ENCODE data around the gene OPRM1.

OPRM1 gene

DNA sequence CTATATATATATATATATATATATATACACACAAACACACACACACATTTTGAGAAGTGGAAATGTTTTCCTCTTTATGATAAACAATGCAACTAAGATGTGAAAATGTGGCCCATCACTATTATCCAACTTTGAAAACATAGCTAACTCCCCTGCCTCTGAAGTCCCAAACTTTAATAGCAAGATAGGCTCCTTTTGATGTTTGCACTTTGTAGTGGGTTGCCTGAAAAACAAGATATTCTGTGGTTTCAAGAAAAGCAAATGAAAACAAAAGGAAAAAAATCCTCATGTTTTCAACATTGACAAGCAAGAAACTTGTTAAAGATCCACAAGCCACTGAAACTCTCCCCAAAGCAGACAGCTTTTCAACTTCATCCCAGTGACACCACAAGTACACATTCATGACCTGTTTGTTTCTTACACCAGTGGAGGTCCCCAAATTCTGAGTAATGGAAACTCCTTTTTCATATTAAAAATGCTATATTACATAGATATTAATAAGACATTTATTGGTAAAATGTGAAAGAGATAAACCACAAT, 227.6 kb downstream of the OPRM1 start:
- Histone ChIP-seq H3K27me3 (ENCODE audit: low read depth, low read length) (no peaks in the 10 kb centered on the region), H3K79me2 (ENCODE audit: low read length) (no peaks in the 10 kb centered on the region), H3K36me3 (replicated peaks; ENCODE audit: low read depth, low read length) (no peaks in the 10 kb centered on the region), H3K9ac (ENCODE audit: low read length) (no peak overlapping the region), H3K4me2 (ENCODE audit: low read length) (no peak overlapping the region), H3K9me3 (ENCODE audit: insufficient read depth, low read length) (no peaks in the 10 kb centered on the region), H3K4me1 (ENCODE audit: low read length) (no peaks in the 10 kb centered on the region), H4K20me1 (ENCODE audit: insufficient read depth, low read length) (no peaks in the 10 kb centered on the region), H2AFZ (ENCODE audit: low read depth, low read length) (no peak overlapping the region), H3K4me3 (ENCODE audit: low read length) (no peak overlapping the region), H3K27ac (ENCODE audit: low read length) (no peak overlapping the region)
- TF ChIP-seq EZH2phosphoT487 (IDR thresholded peaks at IDR 0.05; ENCODE audit: low read depth), result no peak
- TF ChIP-seq, protein P1, sequence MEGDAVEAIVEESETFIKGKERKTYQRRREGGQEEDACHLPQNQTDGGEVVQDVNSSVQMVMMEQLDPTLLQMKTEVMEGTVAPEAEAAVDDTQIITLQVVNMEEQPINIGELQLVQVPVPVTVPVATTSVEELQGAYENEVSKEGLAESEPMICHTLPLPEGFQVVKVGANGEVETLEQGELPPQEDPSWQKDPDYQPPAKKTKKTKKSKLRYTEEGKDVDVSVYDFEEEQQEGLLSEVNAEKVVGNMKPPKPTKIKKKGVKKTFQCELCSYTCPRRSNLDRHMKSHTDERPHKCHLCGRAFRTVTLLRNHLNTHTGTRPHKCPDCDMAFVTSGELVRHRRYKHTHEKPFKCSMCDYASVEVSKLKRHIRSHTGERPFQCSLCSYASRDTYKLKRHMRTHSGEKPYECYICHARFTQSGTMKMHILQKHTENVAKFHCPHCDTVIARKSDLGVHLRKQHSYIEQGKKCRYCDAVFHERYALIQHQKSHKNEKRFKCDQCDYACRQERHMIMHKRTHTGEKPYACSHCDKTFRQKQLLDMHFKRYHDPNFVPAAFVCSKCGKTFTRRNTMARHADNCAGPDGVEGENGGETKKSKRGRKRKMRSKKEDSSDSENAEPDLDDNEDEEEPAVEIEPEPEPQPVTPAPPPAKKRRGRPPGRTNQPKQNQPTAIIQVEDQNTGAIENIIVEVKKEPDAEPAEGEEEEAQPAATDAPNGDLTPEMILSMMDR (IDR thresholded peaks at IDR 0.05; ENCODE audit: low read depth, low read length), result no peak

DNA sequence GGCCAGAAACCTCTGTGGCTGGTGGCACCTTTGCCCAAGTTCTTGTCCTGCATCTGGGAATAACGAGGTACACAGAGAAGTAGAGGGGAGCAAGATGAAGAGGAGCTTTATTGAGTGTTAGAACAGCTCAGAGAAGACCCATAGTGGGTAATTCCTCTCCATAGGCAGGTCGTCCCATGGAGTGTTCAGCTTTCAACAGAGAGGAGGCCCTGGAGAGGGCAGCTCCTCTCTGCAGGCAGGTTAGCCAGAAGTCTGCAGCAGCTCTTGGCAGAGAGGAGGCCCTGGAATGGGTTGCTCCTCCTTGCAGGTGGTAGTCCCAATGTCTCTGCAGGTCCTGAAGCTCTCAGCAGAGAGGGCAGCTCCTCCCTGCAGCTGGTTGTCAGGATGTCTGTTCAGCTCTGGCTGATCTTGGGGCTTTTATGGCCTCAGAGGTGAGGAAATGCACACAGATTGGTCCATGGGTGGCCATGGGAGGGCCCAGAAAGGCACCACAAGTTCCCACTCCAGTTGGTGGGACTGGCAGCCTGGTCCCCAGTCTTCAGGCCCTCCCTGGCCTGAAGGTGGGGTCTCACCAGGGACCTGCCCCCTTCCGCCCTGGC, 228.6 kb downstream of the OPRM1 start:
- H3K79me2 ChIP-seq (ENCODE audit: low read length), result no peaks in the 10 kb centered on the region
- no peak overlapping the region for H3K4me3 ChIP-seq (ENCODE audit: low read length)
- H3K9me3 ChIP-seq (ENCODE audit: insufficient read depth, low read length), result no peaks in the 10 kb centered on the region
- no peaks in the 10 kb centered on the region for H3K36me3 ChIP-seq (replicated peaks; ENCODE audit: low read depth, low read length)
- no peak overlapping the region for H3K9ac ChIP-seq (ENCODE audit: low read length)
- H4K20me1 ChIP-seq (ENCODE audit: insufficient read depth, low read length), result no peaks in the 10 kb centered on the region
- no peaks in the 10 kb centered on the region for H3K4me1 ChIP-seq (ENCODE audit: low read length)
- H3K4me2 ChIP-seq (ENCODE audit: low read length), result no peak overlapping the region
- H3K27ac ChIP-seq (ENCODE audit: low read length), result no peak overlapping the region
- no peak overlapping the region for H2AFZ ChIP-seq (ENCODE audit: low read depth, low read length)
- H3K27me3 ChIP-seq (ENCODE audit: low read depth, low read length), result no peaks in the 10 kb centered on the region
- no peak for TF ChIP-seq EZH2phosphoT487 (IDR thresholded peaks at IDR 0.05; ENCODE audit: low read depth)
- TF ChIP-seq, protein P1 (IDR thresholded peaks at IDR 0.05; ENCODE audit: low read depth, low read length), result no peak

DNA sequence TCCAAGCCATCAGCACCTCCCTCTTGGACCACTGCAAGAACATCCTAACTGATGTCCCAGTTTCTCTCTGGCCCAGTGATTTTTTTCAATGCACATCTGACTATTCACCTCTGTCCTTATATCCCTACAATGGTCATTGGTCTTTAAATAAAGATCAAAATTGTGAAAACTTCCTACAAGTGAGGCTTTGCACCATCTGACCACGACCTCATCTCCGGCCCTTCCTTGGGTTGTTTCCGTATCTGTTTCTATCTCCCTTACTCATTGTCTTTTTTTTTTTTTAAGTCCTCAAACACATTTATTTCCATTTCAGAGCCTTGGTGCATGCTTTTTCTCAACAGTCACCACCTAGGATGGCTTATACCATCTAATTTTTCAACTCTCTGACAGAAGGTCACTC, 229.4 kb downstream of the OPRM1 start:
- no peaks in the 10 kb centered on the region for H4K20me1 ChIP-seq (ENCODE audit: insufficient read depth, low read length)
- no peaks in the 10 kb centered on the region for H3K4me1 ChIP-seq (ENCODE audit: low read length)
- H3K9me3 ChIP-seq (ENCODE audit: insufficient read depth, low read length), result no peaks in the 10 kb centered on the region
- no peaks in the 10 kb centered on the region for H3K36me3 ChIP-seq (replicated peaks; ENCODE audit: low read depth, low read length)
- no peak overlapping the region for H3K4me3 ChIP-seq (ENCODE audit: low read length)
- no peak overlapping the region for H2AFZ ChIP-seq (ENCODE audit: low read depth, low read length)
- no peak overlapping the region for H3K4me2 ChIP-seq (ENCODE audit: low read length)
- H3K79me2 ChIP-seq (ENCODE audit: low read length), result no peaks in the 10 kb centered on the region
- H3K27ac ChIP-seq (ENCODE audit: low read length), result no peak overlapping the region
- TF ChIP-seq EZH2phosphoT487 (IDR thresholded peaks at IDR 0.05; ENCODE audit: low read depth), result no peak
- TF ChIP-seq, protein P1 (IDR thresholded peaks at IDR 0.05; ENCODE audit: low read depth, low read length), result no peak
- no peak overlapping the region for H3K9ac ChIP-seq (ENCODE audit: low read length)
- 0 out of 2 replicates have a peak, but pooled peaks cover 5% of the 10 kb centered on the region for H3K27me3 ChIP-seq (ENCODE audit: low read depth, low read length)

DNA sequence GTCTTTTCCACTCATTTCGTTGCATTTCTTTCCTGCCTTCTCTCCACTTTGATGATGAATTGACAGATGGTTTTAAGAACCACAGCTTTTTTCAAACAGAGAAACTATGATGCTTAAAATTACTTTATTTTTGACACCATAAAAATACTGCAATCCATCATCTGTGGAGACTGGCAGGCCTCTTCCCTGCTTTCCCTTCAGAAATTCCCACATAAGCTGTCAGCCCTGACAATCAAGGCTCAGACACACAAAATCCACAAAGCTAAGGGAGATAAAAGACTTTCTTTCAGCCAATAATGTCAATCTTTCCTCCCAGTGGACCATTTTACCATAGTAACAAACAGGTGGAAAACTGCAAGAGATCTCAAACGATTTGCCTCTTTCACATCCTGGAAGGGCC, 235.1 kb downstream of the OPRM1 start:
- Histone ChIP-seq H3K27ac (ENCODE audit: low read length) (no peak overlapping the region), H3K9me3 (ENCODE audit: insufficient read depth, low read length) (no peaks in the 10 kb centered on the region), H2AFZ (ENCODE audit: low read depth, low read length) (no peak overlapping the region), H3K36me3 (replicated peaks; ENCODE audit: low read depth, low read length) (no peaks in the 10 kb centered on the region), H3K9ac (ENCODE audit: low read length) (no peak overlapping the region), H3K4me3 (ENCODE audit: low read length) (no peak overlapping the region), H4K20me1 (ENCODE audit: insufficient read depth, low read length) (no peaks in the 10 kb centered on the region), H3K4me2 (ENCODE audit: low read length) (no peak overlapping the region), H3K27me3 (ENCODE audit: low read depth, low read length) (peaks cover 12% of the 10 kb centered on the region; the same call in 1 of the 2 replicates), H3K4me1 (ENCODE audit: low read length) (no peaks in the 10 kb centered on the region), H3K79me2 (ENCODE audit: low read length) (no peaks in the 10 kb centered on the region)
- TF ChIP-seq EZH2phosphoT487 (IDR thresholded peaks at IDR 0.05; ENCODE audit: low read depth), result no peak
- TF ChIP-seq, protein P1 (IDR thresholded peaks at IDR 0.05; ENCODE audit: low read depth, low read length), result no peak

Data from OCI-LY3 (cell line).